ENCODE results near the gene GARIN5B. TPM values are rescaled to one million over a fixed set of nuclear protein-coding genes. Genes with fewer than 3 reads are reported as not detected.
"Not testable (repeated sequence)": the region's sequence is repeated elsewhere in the genome, so short reads cannot be mapped to it uniquely, and the experiment has no call there.

The GARIN5B gene
- total RNA-seq = not detected

DNA sequence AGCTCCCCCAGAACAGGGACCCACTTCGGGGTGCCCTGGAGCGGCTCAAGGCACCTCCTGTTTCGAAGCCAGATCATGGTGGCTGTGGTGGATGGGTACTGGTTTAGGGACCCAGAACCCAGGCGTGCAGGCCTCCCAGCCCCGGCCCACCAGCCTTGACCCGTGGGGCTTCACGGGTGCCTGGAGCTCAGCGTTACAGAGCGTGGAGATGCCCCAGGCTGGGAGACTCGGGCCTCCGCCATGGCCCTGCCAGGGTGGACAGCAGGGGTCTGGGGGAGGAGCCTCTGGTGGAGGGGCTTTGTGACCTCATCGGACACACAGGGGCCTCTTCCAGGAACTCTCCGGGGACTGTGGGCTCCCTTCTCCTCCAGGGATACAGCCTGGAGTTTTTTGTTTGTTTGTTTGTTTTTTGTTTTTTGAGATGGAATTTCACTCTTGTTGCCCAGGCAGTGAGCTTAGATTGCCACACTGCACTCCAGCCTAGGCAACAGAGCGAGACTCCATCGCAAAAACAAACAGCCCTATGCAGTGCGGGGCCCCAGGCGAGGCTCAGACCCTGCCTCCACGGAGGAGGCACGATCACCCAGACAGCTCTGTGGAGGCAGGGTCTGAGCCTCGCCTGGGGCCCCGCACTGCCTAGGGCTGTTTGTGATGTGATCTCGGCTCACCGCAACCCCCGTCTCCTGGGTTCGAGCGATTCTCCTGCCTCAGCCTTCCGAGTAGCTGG lies at the start of gene GARIN5B:
Gene GARIN5B, minus strand, starts transcription at position 271 of the 727 bp plus-strand sequence. Its CDS starts 194 bp downstream, at position 77.
- H3K27me3 ChIP-seq (ENCODE audit: control insufficient read depth in 3 of 3, insufficient read depth in 3 of 3, low read length in 3 of 3) = peaks cover 4 to 12% (median 9%) of the 10 kb centered on the region in 3 donors
- no peaks in the 10 kb centered on the region for H3K36me3 ChIP-seq (ENCODE audit: control insufficient read depth in 3 of 3, insufficient read depth in 3 of 3, low read length in 3 of 3)

DNA sequence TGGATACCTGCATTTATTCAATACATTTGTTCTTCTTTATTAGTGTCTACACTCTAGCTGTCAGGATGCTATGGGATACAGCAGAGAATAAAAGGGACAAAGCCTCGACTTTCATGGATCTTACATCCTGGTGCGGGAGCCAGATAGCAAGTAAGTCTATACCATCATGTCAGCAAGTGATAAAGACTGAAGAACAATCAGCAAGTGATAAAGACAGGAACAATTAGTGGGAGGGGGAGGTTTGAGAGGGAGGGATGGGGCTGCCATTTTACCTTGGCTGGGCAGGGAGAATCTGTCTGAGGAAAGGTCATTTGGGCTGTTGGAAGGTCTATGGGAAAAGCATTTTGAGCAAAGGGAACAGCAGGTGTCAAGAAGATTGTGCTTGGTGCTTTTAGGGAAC lies 47.1 kb upstream of the GARIN5B start:
- Histone ChIP-seq H3K27ac (ENCODE audit: low read depth, low read length) (no peak overlapping the region), H3K27me3 (ENCODE audit: control insufficient read depth in 3 of 3, insufficient read depth in 3 of 3, low read length in 3 of 3) (peaks cover 0 to 5% (median 0%) of the 10 kb centered on the region in 3 donors)

More for the DNA sequence above, at the start of gene GARIN5B:
- Histone ChIP-seq H3K27ac (ENCODE audit: low read depth, low read length) (no peak within 1 kb of the TSS), H3K4me3 (ENCODE audit: low read length in 3 of 3) (no peak within 1 kb of the TSS), H3K9me3 (ENCODE audit: control insufficient read depth in 3 of 3, low read length in 3 of 3) (no peaks in the 10 kb centered on the region), H3K9ac (ENCODE audit: low read depth in 1 of 3, low read length in 3 of 3) (no peak within 1 kb of the TSS), H3K4me1 (ENCODE audit: control insufficient read depth in 3 of 3, insufficient read depth in 3 of 3, low read length in 3 of 3) (no peaks in the 10 kb centered on the region)

DNA sequence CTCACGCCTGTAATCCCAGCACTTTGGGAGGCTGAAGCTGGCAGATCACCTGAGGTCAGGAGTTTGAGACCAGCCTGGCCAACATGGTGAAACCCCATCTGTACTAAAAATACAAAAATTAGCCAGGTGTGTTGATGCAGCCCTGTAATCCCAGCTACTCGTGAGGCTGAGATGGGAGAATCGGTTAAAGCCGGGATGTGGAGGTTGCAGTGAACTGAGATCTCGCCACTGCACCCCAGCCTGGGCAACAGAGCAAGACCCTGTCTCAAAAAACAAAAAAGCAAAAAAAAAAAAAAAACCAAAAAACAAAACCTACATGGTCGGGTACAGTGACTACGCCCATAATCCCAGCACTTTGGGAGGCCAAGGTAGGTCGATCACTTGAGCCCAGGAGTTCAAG lies 46.1 kb upstream of the GARIN5B start:
- not testable (repeated sequence) for H3K9me3 ChIP-seq (ENCODE audit: control insufficient read depth in 3 of 3, low read length in 3 of 3); H3K27me3 ChIP-seq (ENCODE audit: control insufficient read depth in 3 of 3, insufficient read depth in 3 of 3, low read length in 3 of 3); H3K27ac ChIP-seq (ENCODE audit: low read depth, low read length); H3K36me3 ChIP-seq (ENCODE audit: control insufficient read depth in 3 of 3, insufficient read depth in 3 of 3, low read length in 3 of 3); H3K9ac ChIP-seq (ENCODE audit: low read depth in 1 of 3, low read length in 3 of 3)
- H3K4me1 ChIP-seq (ENCODE audit: control insufficient read depth in 3 of 3, insufficient read depth in 3 of 3, low read length in 3 of 3) = peaks cover 11 to 15% (median 15%) of the 10 kb centered on the region in 3 donors
- H3K4me3 ChIP-seq (ENCODE audit: low read length in 3 of 3) = peak overlapping the region in 1 of 3 donors; percentile 75

More for the DNA sequence above, 47.1 kb upstream of the GARIN5B start:
- no peaks in the 10 kb centered on the region for H3K9me3 ChIP-seq (ENCODE audit: control insufficient read depth in 3 of 3, low read length in 3 of 3)
- H3K9ac ChIP-seq (ENCODE audit: low read depth in 1 of 3, low read length in 3 of 3) = no peak overlapping the region
- peaks cover 0 to 4% (median 2%) of the 10 kb centered on the region in 3 donors for H3K36me3 ChIP-seq (ENCODE audit: control insufficient read depth in 3 of 3, insufficient read depth in 3 of 3, low read length in 3 of 3)
- H3K4me3 ChIP-seq (ENCODE audit: low read length in 3 of 3) = no peak overlapping the region
- peaks cover 11 to 15% (median 15%) of the 10 kb centered on the region in 3 donors for H3K4me1 ChIP-seq (ENCODE audit: control insufficient read depth in 3 of 3, insufficient read depth in 3 of 3, low read length in 3 of 3)

DNA sequence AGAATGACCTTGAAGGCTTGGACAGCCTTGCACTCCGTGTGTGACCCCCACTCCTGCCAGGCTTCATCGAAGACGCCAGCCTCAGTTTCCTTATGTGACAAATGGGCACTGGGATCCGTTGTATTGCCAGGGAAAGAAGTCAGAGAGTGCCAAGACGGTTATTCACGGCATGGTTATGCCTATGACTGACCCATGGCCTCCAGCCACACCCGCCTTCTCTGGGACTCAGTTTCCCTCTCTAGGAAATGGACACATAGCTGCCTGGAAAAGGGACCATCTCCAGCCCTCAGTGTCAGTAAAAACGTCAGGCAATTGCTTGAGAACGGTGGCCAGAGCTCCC lies 45.4 kb upstream of the GARIN5B start:
- Histone ChIP-seq H3K27me3 (ENCODE audit: control insufficient read depth in 3 of 3, insufficient read depth in 3 of 3, low read length in 3 of 3) (peaks cover 0 to 5% (median 0%) of the 10 kb centered on the region in 3 donors), H3K27ac (ENCODE audit: low read depth, low read length) (peak overlapping the region; percentile 93), H3K36me3 (ENCODE audit: control insufficient read depth in 3 of 3, insufficient read depth in 3 of 3, low read length in 3 of 3) (peaks cover 0 to 7% (median 5%) of the 10 kb centered on the region in 3 donors), H3K4me1 (ENCODE audit: control insufficient read depth in 3 of 3, insufficient read depth in 3 of 3, low read length in 3 of 3) (peaks cover 11 to 15% (median 15%) of the 10 kb centered on the region in 3 donors), H3K4me3 (ENCODE audit: low read length in 3 of 3) (peak overlapping the region; percentile 75 to 85 (median 79)), H3K9ac (ENCODE audit: low read depth in 1 of 3, low read length in 3 of 3) (peak overlapping the region; percentile 64 to 70 (median 66)), H3K9me3 (ENCODE audit: control insufficient read depth in 3 of 3, low read length in 3 of 3) (no peaks in the 10 kb centered on the region)

DNA sequence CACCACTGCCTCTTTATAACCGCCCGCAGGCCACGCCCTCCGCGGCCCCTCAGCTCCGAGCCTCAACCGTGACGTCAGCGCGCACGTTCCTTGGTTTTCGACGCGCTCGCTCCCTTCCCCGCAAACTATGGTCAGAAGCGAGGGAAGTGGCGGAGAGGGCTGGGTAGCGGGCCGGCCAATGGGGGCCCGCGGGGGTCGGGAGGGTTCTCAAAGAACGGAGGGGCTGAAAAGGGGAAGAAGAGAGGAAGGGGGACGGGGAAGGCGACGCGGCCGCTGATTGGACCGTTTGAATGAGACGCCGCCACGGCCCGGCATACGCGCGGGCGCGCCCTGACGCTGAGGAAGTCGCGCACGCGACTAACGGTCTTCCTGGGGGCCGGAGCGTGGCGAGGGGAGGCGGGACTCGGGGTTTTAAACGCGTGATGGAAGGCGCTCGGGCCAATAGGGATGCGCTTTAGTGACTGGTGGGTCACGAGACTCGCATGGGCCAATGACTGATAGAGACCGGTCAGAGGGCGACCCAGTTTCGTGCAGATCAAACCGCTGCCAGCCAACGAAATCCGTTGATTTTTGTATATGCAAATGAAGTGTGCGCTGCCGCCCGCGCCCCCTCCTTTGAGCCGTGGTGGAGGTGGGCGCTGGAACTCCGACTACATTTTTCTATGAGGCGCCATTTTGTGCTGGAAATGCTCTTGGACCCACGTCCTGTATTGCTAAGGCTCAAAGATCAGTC lies 44.9 kb upstream of the GARIN5B start:
- Histone ChIP-seq H3K27me3 (ENCODE audit: control insufficient read depth in 3 of 3, insufficient read depth in 3 of 3, low read length in 3 of 3) (peaks cover 0 to 5% (median 0%) of the 10 kb centered on the region in 3 donors), H3K27ac (ENCODE audit: low read depth, low read length) (peak overlapping the region; percentile 93)

DNA sequence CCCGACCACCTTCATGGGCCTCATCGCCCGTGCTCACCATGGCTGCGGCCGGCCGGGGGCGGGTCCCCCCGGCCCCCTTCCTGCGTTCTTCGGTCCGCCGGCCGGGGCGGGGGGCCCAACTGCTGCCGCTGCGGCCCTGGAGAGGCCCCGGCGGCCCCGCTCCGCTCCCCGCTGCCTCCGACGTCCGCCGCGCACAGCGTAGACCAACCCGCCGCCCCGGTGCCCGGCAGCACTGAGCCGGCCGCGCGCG lies 44.4 kb upstream of the GARIN5B start, which contains the start of gene UBE2S:
Gene UBE2S, minus strand, starts transcription at position 239 of the 250 bp plus-strand sequence. Its CDS starts 199 bp downstream, at position 40.
- not testable (repeated sequence) for H3K9me3 ChIP-seq (ENCODE audit: control insufficient read depth in 3 of 3, low read length in 3 of 3); H3K27me3 ChIP-seq (ENCODE audit: control insufficient read depth in 3 of 3, insufficient read depth in 3 of 3, low read length in 3 of 3)
- H3K27ac ChIP-seq (ENCODE audit: low read depth, low read length) = peak within 1 kb of the TSS; percentile 93
- H3K36me3 ChIP-seq (ENCODE audit: control insufficient read depth in 3 of 3, insufficient read depth in 3 of 3, low read length in 3 of 3) = peaks cover 4 to 12% (median 5%) of the 10 kb centered on the region in 3 donors
- H3K4me3 ChIP-seq (ENCODE audit: low read length in 3 of 3) = peak within 1 kb of the TSS; percentile 75 to 85 (median 79)
- H3K9ac ChIP-seq (ENCODE audit: low read depth in 1 of 3, low read length in 3 of 3) = peak within 1 kb of the TSS; percentile 70 to 82 (median 75)
- H3K4me1 ChIP-seq (ENCODE audit: control insufficient read depth in 3 of 3, insufficient read depth in 3 of 3, low read length in 3 of 3) = peaks cover 11 to 15% (median 15%) of the 10 kb centered on the region in 3 donors

More for the DNA sequence above, 44.9 kb upstream of the GARIN5B start:
- Histone ChIP-seq H3K4me1 (ENCODE audit: control insufficient read depth in 3 of 3, insufficient read depth in 3 of 3, low read length in 3 of 3) (peaks cover 11 to 15% (median 15%) of the 10 kb centered on the region in 3 donors), H3K36me3 (ENCODE audit: control insufficient read depth in 3 of 3, insufficient read depth in 3 of 3, low read length in 3 of 3) (peaks cover under 1 to 9% (median 5%) of the 10 kb centered on the region in 3 donors), H3K9ac (ENCODE audit: low read depth in 1 of 3, low read length in 3 of 3) (peak overlapping the region; percentile 66 to 82 (median 70)), H3K9me3 (ENCODE audit: control insufficient read depth in 3 of 3, low read length in 3 of 3) (no peaks in the 10 kb centered on the region), H3K4me3 (ENCODE audit: low read length in 3 of 3) (peak overlapping the region; percentile 75 to 85 (median 79))

DNA sequence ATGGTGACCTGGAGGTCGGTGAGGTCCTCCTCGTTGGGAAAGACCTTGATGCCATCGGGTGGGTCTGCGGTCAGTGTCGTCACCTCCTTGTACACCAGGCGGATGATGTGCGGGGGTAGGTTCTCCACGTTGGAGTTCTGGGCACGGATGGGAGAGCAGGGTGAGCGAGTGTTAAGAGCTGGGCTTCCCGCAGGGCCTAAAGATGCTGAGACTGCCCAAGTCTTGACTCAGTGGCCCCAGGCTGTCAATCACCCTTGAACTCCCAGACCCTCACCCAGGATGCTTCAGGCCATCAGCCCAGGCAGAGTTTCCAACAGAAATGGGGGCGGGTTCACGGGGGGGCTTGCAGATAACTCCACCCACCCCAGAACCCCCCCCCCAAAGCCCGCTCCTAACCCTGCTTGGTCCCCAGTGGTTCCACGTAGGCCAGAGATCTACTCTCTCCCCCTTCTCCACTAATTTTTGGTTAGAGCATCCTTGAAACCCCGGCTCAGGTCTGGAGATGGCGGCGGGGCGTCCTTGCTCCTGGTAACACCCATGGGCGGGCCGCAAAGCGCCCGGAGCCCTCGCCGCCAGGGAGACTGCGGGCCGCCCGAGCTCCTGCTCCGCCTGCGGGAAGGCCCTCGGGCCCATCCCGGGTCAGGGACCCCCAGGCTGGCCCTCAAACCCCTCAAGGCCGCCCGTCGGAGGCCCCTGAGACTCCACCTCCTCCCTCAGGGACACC lies 43.9 kb upstream of the GARIN5B start:
- Histone ChIP-seq H3K4me3 (ENCODE audit: low read length in 3 of 3) (peak overlapping the region; percentile 60 to 79 (median 75)), H3K27ac (ENCODE audit: low read depth, low read length) (peak overlapping the region; percentile 93), H3K36me3 (ENCODE audit: control insufficient read depth in 3 of 3, insufficient read depth in 3 of 3, low read length in 3 of 3) (peaks cover 5 to 17% (median 8%) of the 10 kb centered on the region in 3 donors), H3K9ac (ENCODE audit: low read depth in 1 of 3, low read length in 3 of 3) (peak overlapping the region; percentile 70 to 82 (median 75)), H3K27me3 (ENCODE audit: control insufficient read depth in 3 of 3, insufficient read depth in 3 of 3, low read length in 3 of 3) (peaks cover 0 to 5% (median 0%) of the 10 kb centered on the region in 3 donors), H3K4me1 (ENCODE audit: control insufficient read depth in 3 of 3, insufficient read depth in 3 of 3, low read length in 3 of 3) (peaks cover 11 to 15% (median 15%) of the 10 kb centered on the region in 3 donors), H3K9me3 (ENCODE audit: control insufficient read depth in 3 of 3, low read length in 3 of 3) (no peaks in the 10 kb centered on the region)

DNA sequence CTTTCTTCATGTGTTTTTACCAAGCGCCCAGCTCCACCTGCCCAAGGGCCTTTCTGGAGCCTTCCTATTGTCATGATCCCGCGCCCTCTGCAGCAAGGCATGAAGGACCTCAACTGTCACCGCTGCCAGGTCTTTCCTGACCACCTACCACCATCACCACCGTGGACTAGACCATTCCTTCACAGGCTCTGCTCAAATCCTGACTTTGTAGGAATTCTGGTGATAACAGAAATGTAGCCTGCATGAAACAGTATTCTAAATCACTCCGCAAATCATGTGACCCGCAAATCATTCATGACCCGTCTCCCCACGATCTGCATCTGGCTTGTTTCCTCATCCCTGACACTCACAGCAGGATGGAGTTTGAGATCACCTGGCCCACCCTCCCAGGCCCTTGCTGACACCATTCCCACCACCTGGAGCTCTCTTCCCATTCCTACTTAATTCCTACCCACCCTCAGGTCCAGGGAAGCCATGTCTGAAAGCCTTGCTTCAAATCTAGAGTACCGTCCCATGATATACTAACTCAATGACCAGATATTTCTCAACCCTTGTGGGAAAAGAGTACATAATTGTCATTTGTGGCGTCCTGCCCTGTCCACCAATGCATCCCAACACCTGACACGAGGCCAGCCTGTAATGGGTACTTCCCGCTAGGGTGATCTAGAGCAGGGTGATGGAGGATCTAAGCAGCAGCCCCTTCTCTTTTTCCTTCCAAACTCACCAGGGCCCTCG lies 43.2 kb upstream of the GARIN5B start:
- peaks cover 0 to 5% (median 0%) of the 10 kb centered on the region in 3 donors for H3K27me3 ChIP-seq (ENCODE audit: control insufficient read depth in 3 of 3, insufficient read depth in 3 of 3, low read length in 3 of 3)
- H3K9ac ChIP-seq (ENCODE audit: low read depth in 1 of 3, low read length in 3 of 3) = peak overlapping the region in 1 of 3 donors; percentile 82
- no peaks in the 10 kb centered on the region for H3K9me3 ChIP-seq (ENCODE audit: control insufficient read depth in 3 of 3, low read length in 3 of 3)
- H3K4me3 ChIP-seq (ENCODE audit: low read length in 3 of 3) = peak overlapping the region; percentile 60 to 79 (median 75)
- H3K4me1 ChIP-seq (ENCODE audit: control insufficient read depth in 3 of 3, insufficient read depth in 3 of 3, low read length in 3 of 3) = peaks cover 11 to 15% (median 15%) of the 10 kb centered on the region in 3 donors
- H3K27ac ChIP-seq (ENCODE audit: low read depth, low read length) = no peak overlapping the region
- peaks cover 5 to 17% (median 8%) of the 10 kb centered on the region in 3 donors for H3K36me3 ChIP-seq (ENCODE audit: control insufficient read depth in 3 of 3, insufficient read depth in 3 of 3, low read length in 3 of 3)

DNA sequence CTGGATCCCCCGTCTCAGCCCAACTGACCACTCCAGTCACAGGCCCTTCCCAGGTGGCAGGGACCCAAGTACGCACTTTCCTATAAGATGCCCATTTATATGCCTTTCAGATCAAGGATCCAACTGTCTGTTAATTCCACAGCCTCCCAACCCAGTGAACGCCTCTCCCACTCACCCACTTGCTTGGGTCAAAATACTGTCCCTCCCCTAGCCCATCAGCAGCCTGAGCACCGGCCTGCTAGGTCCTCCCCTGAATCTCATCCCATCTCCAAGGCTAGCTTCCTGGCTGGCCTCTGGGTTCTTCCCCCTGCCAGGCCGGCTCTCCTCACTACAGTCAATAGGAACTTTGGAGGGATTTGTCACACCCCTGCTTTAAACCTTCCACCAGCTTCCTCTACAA lies 42.6 kb upstream of the GARIN5B start:
- Histone ChIP-seq H3K36me3 (ENCODE audit: control insufficient read depth in 3 of 3, insufficient read depth in 3 of 3, low read length in 3 of 3) (peaks cover 6 to 17% (median 8%) of the 10 kb centered on the region in 3 donors), H3K4me3 (ENCODE audit: low read length in 3 of 3) (no peak overlapping the region), H3K9me3 (ENCODE audit: control insufficient read depth in 3 of 3, low read length in 3 of 3) (no peaks in the 10 kb centered on the region), H3K27ac (ENCODE audit: low read depth, low read length) (no peak overlapping the region), H3K27me3 (ENCODE audit: control insufficient read depth in 3 of 3, insufficient read depth in 3 of 3, low read length in 3 of 3) (peaks cover 0 to 5% (median 0%) of the 10 kb centered on the region in 3 donors), H3K9ac (ENCODE audit: low read depth in 1 of 3, low read length in 3 of 3) (peak overlapping the region in 1 of 3 donors; percentile 16), H3K4me1 (ENCODE audit: control insufficient read depth in 3 of 3, insufficient read depth in 3 of 3, low read length in 3 of 3) (peaks cover 11 to 15% (median 15%) of the 10 kb centered on the region in 3 donors)
